Measurements from ENCODE around the gene GALNT2. TPM values are rescaled to one million over a fixed set of nuclear protein-coding genes. Genes with fewer than 3 reads are reported as not detected.

The GALNT2 gene
- total RNA-seq, 1 donor from 2014 or later, result 66.3 TPM

DNA sequence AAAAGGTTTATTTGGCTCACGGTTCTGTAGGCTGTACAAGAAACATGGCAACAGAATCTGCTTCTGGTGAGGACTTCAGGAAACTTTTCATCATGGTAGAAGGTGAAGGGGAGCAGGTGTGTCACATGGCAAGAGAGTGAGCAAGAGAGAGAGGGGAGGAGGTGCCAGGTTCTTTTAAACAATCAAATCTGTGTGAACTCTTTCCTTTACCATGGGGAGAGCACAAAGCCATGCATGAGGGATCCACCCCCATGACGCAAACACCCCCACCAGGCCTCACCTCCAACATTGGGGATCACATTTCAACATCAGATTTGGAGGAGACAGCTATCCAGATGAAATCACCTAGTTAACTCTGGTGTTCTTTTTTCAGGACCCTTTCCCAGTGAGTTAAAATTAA, 103.6 kb downstream of the GALNT2 start:
- H3K4me1 Mint-ChIP-seq (ENCODE audit: unreplicated experiment), result peaks cover 12% of the 10 kb centered on the region
- H3K9me3 Mint-ChIP-seq, result peaks cover 4% of the 10 kb centered on the region
- H3K27me3 Mint-ChIP-seq, result no peaks in the 10 kb centered on the region
- H3K36me3 Mint-ChIP-seq, result peaks cover 7% of the 10 kb centered on the region
- TF ChIP-seq, protein P1, sequence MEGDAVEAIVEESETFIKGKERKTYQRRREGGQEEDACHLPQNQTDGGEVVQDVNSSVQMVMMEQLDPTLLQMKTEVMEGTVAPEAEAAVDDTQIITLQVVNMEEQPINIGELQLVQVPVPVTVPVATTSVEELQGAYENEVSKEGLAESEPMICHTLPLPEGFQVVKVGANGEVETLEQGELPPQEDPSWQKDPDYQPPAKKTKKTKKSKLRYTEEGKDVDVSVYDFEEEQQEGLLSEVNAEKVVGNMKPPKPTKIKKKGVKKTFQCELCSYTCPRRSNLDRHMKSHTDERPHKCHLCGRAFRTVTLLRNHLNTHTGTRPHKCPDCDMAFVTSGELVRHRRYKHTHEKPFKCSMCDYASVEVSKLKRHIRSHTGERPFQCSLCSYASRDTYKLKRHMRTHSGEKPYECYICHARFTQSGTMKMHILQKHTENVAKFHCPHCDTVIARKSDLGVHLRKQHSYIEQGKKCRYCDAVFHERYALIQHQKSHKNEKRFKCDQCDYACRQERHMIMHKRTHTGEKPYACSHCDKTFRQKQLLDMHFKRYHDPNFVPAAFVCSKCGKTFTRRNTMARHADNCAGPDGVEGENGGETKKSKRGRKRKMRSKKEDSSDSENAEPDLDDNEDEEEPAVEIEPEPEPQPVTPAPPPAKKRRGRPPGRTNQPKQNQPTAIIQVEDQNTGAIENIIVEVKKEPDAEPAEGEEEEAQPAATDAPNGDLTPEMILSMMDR (conservative IDR thresholded peaks at IDR 0.05), result no peak
- no peak overlapping the region for H3K4me3 Mint-ChIP-seq
- no peak overlapping the region for H3K27ac Mint-ChIP-seq
- no peak for DNase-seq (ENCODE audit: extremely low spot score, unreplicated experiment)

DNA sequence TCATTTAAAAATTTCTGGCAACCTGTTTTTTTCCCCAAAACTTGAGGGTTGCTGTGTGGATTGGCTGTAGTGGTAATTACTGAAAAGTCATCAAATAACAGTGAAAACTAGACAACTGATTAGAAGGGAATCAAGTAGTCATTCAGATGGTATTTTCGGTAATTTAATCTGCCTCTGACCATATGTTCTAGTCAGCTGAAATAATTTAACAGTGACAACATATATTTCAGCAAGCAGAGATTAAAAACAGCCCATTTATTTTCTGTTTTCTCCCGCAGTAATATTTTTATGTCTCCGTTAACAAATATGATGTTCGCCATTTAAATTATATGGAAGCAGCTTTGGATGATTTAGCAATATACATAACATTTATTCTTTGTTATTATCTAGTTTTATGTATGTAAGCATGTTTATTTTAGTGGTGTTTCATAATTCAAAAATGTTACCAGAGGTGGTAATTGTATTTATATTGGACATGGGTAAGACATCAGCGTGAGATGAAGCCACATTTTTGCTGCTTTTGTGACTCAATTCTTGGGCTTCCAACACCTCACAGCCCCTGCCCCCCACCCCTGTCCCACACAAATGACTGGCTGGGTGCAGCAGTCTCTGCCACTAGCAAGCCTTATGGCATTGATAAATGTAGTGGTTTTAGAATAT, 104.4 kb downstream of the GALNT2 start:
- H3K4me3 Mint-ChIP-seq, result no peak overlapping the region
- H3K9me3 Mint-ChIP-seq, result peaks cover 3% of the 10 kb centered on the region
- no peaks in the 10 kb centered on the region for H3K27me3 Mint-ChIP-seq
- TF ChIP-seq, protein P1 (conservative IDR thresholded peaks at IDR 0.05), result no peak
- H3K27ac Mint-ChIP-seq, result no peak overlapping the region
- DNase-seq (ENCODE audit: extremely low spot score, unreplicated experiment), result no peak
- peaks cover 12% of the 10 kb centered on the region for H3K4me1 Mint-ChIP-seq (ENCODE audit: unreplicated experiment)
- H3K36me3 Mint-ChIP-seq, result peaks cover 7% of the 10 kb centered on the region

DNA sequence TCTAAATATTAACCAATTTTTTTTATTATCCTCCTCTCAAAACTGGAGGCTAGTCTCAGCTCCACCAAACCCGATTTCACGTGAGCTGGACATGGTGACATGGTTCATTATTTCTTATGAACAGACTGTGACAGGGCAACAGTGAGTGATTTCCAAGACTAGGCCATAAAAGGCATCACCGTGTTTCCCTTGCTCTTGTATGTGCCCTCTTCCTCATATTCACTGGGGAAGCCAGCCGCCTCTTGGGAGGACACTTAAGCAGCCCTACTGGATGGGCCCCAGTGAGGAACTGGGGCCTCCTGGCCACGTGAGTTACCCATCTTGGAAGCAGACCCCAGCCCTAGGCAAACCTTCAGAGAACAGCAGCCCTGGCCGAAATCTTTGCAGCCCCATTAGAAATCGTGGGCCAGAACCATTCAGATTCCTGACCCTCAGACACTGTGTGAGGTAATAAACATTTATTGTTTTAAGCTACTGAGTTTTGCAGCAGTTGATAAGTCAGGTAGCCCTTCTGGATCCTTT, 105.0 kb downstream of the GALNT2 start:
- Mint-ChIP-seq H3K9me3 (no peaks in the 10 kb centered on the region), H3K4me1 (ENCODE audit: unreplicated experiment) (peaks cover 12% of the 10 kb centered on the region), H3K4me3 (no peak overlapping the region), H3K27me3 (no peaks in the 10 kb centered on the region), H3K27ac (no peak overlapping the region), H3K36me3 (peaks cover 7% of the 10 kb centered on the region)
- no peak for DNase-seq (ENCODE audit: extremely low spot score, unreplicated experiment)
- TF ChIP-seq, protein P1 (conservative IDR thresholded peaks at IDR 0.05), result no peak

DNA sequence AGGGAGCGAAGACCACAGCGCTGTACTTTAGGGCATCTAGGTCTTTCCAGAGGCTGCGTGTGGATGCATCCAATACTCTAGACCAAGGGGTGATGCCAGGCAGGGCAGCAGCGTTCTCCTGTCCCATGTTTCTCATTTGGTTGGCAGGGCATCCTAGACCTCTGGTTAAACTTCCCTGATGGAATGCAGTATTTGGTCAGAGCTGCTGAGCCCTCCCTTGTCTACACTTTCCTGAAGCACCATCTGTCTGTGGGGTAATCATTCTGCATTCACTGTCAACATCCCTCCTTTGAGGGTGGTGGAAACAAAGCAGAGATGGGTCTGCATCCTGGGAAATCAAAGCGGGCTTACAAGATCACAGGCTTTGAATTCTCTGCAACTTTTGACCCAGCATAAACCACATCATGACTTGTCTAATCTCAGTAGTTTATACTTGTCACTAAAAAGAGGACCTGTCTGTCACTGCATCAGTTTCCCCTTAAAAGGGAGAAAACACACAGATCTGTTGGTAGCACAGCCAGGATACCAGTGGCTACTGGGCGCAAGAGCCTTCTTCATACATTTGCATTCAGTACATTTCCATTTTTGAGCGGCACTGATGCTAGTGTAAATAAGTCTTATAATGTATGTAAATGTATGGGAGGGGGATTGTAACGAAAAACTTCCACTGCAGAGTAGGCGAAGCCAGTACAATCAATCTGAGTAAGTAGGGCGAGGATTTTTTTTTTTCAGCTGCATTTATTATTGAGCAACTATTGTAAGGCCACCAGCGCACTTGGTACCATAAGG, 106.3 kb downstream of the GALNT2 start:
- Mint-ChIP-seq H3K27ac (no peak overlapping the region), H3K4me3 (no peak overlapping the region), H3K27me3 (no peaks in the 10 kb centered on the region), H3K36me3 (peaks cover 11% of the 10 kb centered on the region), H3K4me1 (ENCODE audit: unreplicated experiment) (peaks cover 12% of the 10 kb centered on the region), H3K9me3 (no peaks in the 10 kb centered on the region)
- TF ChIP-seq, protein P1 (conservative IDR thresholded peaks at IDR 0.05), result no peak
- no peak for DNase-seq (ENCODE audit: extremely low spot score, unreplicated experiment)

DNA sequence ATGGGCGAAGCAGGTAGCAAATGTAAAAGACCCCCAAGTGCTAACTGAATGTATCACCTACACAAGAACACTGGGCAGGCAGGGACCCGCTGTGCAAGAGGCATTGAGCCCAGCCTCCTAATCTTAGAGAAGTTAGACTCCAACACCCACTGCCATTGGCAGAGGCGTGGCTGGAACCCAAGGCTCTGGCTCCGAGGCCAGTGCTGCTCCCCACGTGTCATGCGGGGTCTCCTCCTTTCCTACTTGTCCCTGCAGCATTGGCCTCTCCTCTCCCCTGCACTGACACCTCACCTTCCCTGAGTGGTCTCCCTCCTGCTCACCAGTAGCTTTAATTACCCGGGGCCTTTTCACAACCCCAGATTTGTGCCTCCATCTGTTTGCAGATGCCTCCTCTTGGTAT, 107.0 kb downstream of the GALNT2 start:
- Mint-ChIP-seq H3K27me3 (no peaks in the 10 kb centered on the region), H3K4me1 (ENCODE audit: unreplicated experiment) (peaks cover 12% of the 10 kb centered on the region), H3K9me3 (no peaks in the 10 kb centered on the region), H3K36me3 (peaks cover 11% of the 10 kb centered on the region), H3K4me3 (no peak overlapping the region), H3K27ac (no peak overlapping the region)
- DNase-seq (ENCODE audit: extremely low spot score, unreplicated experiment), result no peak
- TF ChIP-seq, protein P1 (conservative IDR thresholded peaks at IDR 0.05), result no peak

Data from type B pancreatic cell (in vitro differentiated cells).